ENCODE data around the gene DEFB124.
"Not testable (repeated sequence)": the region's sequence is repeated elsewhere in the genome, so short reads cannot be mapped to it uniquely, and the experiment has no call there.

DEFB124 gene

DNA sequence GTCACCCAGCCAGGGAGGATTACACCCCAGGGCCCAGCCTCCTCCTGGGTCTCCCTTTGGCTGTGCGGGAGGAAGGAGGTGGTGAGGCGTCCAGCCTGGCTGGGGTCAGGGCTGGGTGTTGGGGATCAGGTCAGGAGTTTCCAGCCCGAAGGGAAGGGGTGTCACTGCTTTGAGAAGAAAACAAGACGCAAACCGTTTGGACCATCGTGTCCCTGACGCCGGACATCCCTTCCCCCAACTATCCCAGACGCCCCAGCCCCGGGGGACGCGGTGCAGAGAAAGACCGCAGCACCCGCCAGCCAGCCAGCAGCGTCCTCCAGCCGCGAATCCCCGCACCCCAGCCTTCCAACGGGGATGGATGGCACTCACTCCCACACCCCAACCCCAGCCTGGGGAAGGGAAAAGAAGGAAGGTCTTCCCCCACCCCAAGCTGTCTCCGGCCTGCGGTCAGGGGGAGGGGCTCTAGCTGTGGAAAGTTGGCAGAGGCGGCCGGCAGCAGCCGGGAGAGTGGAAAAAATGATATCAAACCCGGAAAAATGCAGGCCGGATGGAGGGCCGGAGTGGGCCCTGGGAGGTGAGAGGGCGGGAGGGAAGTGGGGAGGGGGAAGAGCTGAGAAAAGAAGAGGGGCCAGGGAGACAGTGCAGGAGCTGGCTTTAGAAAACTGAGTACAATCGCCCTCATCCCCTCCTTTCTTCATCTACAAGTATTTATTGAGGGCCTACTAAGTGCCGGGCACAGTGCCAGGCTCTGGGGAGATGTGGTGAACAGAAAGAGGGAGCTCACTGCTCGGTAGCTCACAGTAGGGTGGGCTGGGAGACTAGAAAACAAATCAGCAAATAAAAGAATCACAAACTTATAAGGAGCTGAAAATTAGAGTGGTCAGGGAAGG is 10.8 kb upstream of the DEFB124 start:
- DNase-seq, result no peak

DNA sequence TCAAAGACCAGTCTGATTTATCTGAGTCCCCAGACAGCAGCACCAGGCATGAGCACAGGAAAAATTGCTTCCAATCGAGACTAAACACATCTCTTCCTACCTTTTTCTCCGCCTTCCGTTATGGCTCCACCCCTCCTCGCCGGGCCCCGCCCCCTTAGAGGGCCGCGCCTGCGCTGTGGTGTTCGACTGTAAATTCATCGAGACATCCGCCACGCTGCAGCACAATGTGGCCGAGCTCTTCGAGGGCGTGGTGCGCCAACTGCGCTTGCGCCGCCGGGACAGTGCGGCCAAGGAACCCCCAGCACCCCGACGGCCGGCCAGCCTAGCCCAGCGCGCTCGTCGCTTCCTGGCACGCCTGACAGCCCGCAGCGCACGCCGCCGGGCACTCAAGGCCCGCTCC is 9.1 kb upstream of the DEFB124 start:
- no peak for DNase-seq

DNA sequence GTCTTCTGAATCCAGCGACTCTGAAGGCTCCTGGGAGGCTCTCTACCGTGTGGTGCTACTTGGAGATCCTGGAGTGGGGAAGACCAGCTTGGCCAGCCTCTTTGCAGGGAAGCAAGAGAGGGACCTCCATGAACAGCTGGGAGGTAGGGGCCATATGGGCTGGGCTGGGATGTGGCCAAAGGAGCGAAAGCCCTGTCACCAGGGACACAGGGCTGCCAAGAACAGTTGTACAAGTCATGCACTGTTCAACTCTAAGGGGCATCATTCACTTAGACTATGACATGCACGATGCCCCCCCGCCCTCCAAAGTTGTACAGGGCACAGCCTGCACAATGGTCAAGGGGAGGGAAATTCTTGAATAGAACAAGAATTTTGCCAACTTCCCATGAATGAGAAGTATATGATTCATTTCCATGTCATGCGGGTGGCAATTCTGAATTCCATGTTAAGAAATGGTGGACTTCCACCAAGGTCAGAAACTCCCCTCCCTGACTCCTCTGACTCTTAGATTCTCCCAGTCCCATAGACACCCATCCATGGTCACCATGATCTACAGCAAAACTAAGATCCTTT is 1.8 kb upstream of the DEFB124 start:
- no peak for DNase-seq

DNA sequence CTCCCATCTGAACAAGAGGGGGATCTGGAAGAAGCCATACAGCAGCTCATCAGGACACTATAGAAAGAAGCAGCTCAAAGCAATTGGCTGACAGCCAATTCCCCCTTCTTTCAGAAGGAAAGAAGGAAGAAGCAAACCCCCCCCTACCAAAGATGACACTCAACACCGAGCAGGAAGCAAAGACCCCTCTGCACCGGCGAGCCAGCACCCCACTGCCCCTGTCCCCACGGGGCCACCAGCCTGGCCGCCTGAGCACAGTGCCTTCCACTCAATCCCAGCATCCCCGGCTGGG is 1.3 kb upstream of the DEFB124 start:
- no peak for DNase-seq

DNA sequence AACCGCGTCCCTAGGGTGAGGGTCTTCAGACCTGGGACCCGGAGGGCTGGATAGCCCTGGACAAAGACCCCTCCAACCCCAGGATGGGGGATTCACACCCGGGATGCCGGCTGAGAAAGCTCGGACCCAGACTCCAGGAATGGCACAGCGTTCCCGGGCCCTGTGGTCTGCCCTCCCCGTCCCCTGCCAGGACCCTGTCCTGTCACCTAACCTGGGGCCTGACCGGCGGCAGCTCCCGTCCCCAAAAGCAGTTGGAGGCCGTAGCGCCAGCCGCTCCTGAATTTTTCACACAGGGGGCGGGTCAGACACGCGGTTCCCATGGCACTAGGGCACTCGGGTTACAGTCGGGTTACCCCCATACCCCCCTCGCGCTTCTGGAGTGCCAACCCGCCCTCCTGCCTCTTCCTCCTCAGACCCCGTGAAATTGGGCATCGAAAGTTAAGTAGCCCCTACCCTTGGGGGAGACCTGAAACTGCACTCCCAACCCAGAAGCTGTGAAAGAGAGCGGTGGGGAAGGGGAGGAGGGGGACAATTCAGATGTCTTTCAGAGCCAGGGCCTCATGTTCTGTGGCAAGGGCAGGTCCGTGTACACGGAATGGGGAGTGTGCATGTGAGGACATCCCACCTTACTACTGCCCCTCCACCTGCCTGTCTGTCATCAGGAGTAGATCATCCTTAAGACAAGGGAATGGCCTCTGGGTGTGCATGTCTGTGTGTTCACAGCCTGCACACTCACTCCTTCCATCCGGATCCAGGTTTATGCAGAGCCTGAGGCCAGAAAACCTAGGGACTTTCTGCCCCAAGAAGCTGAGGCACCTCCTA is 756 bp upstream of the DEFB124 start:
- no peak for DNase-seq

DNA sequence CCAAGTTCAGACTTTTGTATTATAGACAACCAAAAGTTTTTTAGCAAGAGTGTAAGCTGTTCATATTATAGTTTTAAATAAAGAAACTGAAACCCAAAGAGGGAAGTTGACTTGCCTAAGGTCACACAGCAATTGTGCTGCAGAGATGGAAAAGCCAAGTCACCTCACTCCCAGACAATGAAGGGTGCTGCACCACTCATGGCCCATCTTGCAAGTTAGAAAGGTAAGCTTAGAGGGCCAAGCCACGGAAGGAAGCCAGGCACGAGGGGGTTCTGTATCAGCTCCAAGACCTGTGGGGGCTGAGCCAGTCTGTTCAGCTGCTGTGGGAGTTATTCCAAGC is 860 bp downstream of the DEFB124 start:
- no peak for DNase-seq

DNA sequence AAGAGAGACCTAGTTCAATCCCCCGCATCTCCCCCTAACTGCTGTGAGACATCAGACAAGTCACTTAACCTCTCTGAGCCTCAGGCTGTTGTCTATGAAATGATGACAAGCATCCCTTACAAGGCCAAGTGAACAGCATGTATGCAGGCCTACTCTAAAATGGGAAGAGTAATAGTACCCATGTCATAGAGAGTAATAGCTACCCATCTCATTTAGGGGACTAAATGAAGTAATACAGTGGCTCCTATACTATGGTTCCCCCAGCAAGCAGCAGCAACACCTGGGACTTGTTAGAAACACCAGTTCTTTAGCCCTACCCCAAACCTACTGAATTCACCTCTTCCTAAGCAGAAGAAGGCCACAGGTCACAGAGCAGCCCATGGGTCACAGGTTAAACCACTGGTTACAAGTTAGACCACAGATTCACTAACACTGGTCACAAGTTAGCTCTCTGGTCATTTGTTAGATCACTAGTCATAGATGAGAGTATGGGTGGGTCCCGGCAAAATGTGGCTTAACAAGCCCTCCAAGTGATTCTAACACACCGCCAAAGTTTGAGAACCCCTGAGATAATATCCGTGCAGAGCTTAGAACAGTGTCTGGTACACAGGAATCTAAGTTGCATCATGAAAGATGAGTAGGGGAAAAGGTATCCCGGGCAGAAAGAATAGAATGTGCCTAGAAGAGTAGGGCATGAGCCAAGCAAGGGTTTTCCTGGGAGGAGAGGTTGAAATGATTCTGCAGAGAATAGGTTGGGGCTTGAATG is 1.4 kb downstream of the DEFB124 start:
- DNase-seq, result no peak

DNA sequence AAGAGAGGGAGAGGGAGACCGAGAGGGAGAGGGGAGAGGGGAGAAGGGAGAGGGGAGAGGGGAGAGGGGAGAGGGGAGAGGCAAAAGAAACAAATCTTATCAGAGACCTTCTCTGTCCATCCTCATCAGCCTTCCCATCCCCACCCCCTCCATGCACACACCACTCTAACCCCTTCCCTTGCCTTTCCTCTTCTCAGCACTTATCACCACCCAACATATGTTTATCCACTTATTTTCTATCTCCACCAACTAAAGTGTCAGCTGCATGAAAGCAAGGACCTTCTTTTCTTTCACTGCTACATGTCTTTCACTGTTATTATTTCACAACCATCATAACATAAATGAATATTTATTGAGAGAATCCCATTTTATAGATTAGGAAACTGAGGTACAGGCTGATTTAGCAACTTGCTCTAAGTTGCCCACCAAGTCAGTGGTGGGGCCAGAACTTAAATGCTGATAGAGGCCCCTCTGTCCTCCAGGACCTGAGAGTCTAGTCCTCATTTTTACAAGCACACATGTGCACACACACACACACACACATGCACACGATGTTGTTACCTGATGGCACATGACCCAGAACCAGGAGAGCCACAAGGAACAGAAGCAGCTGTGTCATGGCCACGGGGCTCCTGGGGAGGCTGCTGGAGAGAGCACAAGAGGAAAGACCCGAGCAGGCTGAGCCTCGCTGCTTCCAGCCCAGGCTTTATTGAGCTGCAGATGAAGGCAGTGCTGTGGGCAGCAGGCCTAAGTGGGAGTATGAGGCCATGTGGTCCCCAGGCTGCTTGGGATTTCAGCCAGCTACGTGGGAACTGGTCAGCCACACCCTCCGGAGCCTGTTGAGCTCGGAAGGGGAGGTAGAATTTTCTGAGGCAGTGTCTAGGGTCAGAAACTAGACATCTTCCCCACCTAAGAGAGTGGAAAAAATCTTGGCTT is 2.3 kb downstream of the DEFB124 start:
- DNase-seq, result no peak

DNA sequence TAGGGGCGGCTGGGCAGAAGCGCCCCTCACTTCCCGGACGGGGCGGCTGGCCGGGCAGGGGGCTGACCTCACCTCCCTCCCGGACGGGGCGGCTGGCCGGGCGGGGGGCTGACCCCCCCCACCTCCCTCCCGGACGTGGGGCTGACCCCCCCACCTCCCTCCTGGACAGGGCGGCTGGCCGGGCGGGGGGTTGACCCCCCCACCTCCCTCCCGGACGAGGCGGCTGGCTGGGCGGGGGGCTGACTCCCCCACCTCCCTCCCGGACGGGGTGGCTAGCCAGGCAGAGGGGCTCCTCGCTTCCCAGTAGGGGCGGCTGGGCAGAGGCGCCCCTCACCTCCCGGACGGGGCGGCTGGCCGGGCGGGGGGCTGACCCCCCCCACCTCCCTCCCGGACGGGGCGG is 4.0 kb downstream of the DEFB124 start:
- DNase-seq, result not testable (repeated sequence)

DNA sequence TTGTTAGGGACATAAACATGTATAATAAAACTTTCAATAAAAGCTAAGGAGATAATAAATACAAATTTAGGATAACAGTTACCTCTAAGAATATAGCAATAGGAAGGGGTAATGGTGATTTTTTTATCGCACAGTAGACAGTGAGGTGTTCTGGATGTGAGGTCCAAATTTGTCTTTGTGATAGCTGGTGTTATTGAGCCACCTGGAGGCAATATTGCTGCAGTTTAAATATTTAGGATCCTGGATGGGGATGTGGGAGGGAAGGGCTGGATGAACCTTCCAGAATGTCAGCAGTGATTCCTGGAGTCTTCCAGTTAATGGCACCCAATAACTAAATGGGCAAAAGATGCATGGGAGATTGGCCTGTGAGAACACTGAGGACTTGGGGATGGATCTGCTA is 20.6 kb downstream of the DEFB124 start:
- DNase-seq, result no peak

DNA sequence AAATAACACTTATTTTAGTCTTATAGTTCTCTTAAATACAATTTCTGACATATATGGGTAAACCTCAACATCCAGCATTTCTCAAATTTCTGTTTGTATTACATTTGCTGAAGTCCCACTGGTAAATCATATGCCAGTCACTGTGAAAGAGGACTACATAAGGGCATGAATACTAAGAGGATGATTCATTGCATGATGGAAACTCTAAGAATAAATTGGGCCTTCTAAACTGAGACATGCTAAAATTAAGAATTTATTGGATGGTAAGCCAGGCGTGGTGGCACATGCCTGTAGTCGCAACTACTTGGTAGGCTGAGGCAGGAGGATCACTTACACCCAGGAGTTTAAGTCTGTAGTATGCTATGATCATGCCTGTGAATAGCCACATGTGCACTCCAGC is 22.4 kb downstream of the DEFB124 start:
- DNase-seq, result no peak

DNA sequence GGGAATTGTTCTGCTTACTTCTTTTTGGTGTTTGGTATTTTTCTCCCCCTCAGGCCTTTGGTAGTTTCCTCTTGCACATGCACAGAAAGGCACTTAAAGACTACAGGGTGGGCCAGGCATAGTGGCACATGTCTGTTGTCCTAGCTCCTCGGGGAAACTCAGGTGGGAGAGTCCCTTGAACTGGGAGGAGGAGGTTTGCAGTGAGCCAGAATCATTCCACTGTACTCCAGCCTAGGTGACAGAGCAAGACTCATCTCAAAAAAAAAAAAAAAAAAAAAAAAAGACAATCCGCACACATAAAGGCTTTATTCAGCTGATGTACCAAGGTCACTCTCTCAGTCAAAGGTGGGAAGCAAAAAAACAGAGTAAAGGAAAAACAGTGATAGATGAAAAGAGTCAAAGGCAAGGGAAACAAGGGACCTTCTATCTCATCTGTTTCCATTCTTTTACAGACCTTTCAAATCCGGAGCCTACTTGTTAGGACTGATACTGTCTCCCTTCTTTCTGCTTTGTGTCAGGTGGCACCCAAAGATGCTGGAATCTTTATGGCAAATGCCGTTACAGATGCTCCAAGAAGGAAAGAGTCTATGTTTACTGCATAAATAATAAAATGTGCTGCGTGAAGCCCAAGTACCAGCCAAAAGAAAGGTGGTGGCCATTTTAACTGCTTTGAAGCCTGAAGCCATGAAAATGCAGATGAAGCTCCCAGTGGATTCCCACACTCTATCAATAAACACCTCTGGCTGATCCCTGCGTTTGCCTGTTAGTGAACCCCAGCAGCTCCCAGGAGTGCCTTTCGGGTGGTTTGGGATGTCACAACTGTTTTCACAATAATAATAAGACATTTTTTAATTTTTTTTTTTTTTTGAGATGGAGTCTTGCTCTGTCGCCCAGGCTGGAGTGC is 25.2 kb downstream of the DEFB124 start:
- no peak for DNase-seq

DNA sequence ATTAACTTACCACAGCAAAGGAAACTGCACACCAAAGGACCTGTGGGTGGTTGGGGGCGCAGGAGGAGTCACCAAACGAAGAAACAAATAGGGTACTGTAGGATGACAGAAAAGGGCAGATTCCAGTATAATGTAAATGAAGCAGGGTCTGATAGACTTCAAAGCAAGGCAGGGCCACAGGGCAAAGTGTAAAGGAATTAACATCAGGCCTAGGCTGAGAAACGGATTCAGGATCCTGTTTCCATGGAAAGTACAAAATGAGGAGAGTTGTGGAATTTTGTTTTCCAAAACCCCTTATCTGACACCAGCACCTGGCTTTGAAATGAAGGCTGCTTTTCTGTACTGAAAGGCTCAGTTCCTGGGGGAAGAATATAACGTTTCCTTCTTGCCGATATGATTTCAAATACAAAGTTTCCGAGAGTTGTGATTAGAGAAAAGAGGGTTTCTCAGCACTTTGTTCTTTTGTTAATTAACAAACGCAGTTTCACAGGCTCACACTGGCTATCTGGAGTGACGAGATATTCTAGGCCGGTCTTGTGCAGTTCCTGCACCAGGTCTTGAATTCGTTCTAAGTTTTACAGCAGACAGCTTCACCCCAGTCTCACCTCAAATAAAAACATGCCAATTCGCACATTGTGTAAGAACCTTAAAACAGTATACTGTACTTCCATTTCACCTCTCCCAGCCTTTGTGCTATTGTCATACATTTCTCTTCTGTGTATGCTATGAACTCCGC is 28.7 kb downstream of the DEFB124 start:
- no peak for DNase-seq

DNA sequence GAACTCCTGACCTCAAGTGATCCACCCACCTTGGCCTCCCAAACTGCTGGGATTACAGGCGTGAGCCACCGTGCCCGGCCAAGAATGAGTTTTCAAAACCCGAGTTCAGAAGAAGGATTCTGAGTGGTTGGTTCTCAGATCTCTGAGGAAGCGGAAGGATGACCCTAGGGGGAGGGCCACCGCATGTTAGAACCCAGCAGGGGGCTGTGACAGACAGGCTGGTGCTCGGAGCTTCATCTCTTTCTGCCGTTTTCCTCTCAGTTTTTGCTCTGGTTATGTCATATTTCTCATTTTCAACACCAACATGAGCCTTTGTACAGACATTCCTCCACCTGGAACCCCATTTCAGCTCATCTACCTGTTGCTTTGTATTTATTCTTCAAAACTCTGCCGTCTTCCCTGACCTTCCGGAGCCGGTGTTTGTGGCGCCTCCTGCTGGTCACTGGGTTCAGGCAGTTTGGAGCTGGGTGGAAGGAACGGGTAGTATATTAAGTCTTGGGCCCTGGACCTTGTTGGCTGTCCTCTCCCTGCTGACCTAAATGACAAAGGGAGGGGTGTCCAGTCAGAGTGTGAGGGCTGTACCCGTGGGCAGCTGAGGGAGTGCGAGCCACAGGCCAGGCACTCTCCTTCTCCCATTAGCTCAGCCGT is 34.8 kb downstream of the DEFB124 start, which contains the start of gene DEFB123:
Gene DEFB123, plus strand, starts transcription at position 621 of the 648 bp plus-strand sequence. CDS start 67 bp downstream, outside the sequence.
- no peak for DNase-seq

DNA sequence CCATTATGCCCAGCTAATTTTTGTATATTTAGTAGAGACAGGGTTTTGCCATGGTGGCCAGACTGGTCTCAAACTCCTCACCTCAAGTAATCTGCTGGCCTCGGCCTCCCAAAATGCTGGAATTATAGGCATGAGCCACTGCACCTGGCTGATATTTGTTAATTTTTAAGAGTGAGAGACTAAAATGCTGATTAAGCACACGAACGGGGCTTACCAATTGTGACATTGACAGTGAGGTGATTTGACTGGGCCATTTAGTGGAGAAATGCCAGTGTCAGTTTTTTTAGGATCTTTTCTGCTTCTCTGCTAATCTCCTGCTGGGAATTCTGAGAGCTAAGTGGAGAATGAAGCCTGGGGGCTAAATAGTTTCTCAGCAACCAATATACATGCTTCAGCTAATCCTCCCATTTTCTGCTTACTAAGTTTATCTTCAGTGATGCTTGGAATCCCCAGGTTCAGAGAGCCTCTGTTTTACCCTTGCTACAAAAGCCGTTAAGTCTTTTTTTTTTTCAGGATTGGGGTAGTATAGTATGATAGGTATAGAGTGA is 44.3 kb downstream of the DEFB124 start:
- no peak for DNase-seq

DNA sequence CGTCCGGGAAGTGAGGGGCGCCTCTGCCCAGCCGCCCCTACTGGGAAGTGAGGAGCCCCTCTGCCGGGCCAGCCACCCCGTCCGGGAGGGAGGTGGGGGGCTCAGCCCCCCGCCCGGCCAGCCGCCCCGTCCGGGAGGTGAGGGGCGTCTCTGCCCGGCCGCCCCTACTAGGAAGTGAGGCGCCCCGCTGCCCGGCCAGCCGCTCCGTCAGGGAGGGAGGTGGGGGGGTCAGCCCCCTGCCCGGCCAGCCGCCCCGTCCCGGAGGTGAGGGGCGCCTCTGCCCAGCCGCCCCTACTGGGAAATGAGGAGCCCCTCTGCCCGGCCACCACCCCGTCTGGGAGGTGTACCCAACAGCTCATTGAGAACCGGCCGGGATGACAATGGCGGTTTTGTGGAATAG is 47.4 kb downstream of the DEFB124 start:
- DNase-seq, result not testable (repeated sequence)

DNA sequence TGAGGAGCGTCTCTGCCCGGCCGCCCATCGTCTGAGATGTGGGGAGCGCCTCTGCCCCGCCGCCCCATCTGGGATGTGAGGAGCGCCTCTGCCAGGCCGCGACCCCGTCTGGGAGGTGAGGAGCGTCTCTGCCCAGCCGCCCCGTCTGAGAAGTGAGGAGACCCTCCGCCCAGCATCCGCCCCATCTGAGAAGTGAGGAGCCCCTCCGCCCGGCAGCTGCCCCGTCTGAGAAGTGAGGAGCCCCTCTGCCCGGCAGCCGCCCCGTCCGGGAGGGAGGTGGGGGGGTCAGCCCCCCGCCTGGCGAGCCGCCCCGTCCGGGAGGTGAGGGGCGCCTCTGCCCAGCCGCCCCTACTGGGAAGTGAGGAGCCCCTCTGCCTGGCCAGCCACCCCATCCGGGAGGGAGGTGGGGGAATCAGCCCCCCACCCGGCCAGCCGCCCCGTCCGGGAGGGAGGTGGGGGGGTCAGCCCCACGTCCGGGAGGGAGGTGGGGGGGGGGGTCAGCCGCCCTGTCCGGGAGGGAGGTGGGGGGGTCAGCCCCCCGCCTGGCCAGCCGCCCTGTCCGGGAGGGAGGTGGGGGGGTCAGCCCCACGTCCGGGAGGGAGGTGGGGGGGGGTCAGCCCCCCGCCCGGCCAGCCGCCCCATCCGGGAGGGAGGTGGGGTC is 47.9 kb downstream of the DEFB124 start:
- DNase-seq, result not testable (repeated sequence)

DNA sequence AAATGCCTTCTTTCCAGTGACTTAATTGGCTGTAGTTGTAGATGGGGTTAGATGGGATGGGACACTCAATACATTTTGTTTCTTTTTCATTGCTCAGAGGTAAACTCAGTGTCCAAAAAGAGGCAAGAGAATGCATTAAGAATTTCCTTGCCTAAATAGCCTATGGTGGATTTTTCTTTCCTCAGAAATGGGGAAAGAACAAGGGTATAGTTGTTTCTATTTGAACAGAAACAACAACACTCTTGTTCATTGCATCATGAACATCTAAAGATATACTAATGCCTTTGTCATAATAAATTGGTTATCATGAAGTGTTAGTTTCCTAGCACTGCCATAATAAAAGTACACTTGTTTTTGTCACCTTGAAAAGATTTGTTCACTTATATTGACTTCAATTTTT is 49.1 kb downstream of the DEFB124 start:
- no peak for DNase-seq

DNA sequence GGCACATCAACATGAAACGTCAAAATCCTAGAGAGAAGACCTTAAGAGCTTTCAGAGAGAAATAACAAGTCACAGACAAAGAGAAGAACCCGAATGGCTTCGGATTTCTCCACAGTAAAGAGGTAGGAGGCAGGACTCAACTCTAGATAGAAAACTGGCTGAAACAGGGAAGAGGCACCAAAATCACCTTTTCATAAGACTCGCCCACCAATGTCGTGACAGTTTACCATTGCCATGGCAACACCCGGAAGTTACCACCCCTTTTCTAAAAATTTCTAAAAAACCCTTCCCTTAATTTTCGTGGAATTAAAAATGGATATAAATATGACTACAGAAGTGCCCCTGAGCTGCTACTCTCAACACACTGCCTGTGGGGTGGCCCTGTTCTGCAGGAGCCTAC is 56.6 kb downstream of the DEFB124 start:
- no peak for DNase-seq
